HG03565 (cell line): ENCODE data around the gene ETV1.
A peak's percentile ranks its signal among the peaks of the same experiment; 100 is the strongest.

ENCODE experiments used
- ATAC-seq: cut with Tn5 transposase; IDR thresholded peaks from one replicate; pipeline ENCODE4 v1.9.1; 2021; ENCODE audit warnings: mild to moderate bottlenecking, moderate library complexity; ENCODE audit not compliant: unreplicated experiment

Gene ETV1

DNA sequence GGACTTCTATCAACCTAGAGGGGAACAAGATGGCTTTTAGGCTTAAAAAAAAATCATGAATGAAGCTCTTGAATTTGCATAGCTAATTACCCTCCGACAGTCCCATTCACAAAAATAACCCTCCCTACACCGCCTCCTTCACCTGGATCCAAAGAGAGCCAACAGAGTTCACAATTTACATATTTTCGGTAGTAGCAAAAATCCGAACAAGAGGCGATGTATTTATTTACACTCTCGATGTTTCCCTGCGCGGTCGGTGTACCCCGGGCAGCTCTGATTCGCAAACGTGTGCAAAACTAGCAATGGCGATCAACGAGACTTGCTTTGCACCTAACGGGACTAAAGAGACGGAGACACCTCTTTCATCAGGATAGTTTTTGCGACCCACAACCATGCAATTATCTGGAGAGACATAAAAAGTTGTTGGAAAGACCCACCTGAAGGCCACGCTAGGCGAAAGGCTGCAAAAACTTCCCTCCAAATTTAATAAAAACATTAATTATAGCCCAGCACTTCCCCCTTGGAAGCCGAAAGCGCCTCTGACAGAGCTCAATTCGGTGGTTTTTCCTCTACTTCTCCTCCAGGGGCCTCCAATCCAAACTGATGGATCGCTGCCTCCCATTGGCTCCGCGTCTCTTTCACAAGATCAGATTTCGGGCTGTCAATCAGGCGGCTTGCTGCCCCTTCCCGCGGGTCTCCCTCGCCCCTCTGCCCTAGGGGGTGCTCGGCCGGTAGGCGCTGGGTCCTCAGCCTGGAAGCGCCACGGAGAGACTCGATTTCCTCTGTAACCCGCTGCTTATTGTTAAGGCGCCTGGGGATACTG is at the start of gene ETV1:
Gene ETV1, minus strand, starts transcription at position 541 of the 823 bp plus-strand sequence. CDS start 614 bp downstream, outside the sequence.
- no peak for ATAC-seq

DNA sequence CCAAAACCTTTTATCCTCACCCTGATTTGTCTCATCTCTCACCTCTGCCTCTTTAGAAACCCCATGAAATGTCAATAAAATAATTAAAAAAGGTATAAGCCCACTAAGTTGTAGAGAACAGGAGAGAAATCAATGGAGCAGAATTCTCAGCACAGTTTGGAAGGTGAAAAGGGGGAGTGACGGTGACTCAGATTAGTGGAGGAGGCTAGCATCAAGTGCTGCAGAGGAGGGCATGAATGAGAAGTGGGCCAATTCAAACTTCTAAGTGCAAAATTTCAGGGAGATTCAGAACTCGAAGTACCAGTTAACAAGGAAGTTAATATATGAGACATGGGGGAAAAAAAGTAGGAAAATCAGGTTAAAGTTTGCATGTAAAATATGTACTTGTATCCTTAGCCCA is 34.9 kb upstream of the ETV1 start:
- ATAC-seq: no peak

DNA sequence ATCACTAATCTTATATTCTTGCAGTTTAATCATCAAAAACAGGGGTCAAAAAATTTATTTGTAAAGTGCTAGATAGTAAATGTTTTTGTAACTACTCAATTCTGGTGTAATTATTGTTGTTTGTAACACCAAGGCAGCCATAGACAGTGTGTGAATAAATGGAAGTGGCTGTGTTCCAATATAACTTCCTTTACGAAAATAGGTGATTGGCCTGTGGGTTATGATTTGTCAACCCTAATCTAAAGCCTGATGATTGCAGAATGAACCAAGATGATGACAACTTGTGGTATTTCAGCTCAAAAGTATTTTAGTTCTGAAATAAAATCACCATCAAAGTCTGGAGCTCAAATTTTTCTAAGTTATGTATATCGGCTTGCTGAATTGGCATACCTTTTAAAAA is 34.4 kb upstream of the ETV1 start:
- no peak for ATAC-seq

DNA sequence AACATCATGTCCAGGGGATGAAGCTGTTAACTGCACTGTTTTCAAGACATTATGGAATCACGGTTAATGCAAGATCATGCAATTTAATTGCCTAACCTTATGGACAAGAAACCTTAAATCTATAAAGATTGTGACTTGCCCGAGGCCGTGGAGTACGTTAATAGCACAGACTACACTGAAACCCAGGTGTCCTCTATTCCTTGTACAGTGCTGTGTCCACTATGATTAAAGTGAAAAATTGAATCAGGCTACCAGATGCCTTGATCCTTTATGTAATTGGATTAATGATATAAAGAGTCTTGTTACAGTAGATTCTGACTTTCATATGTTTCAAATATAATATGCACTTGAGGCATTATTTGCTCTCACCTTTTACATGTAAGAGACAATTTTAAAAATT is 33.9 kb upstream of the ETV1 start:
- ATAC-seq: no peak

DNA sequence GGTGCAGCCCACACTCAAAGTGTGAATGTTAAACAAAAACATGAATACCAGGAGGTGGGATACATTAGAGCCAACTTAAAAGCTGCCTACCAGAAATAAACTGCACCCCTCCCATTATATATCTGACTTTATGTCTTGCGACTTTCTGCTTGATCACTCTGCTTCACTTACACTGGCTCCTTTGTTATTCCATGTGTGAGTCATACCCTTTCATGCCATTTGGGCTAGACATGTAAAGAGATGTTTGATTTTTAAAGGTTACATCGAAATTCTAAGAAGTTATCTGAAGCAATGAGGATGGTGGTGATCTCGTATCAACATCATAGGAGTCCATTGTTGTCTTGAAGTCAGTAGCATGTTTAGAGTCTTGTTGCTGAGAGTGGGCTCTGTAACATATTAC is 31.6 kb upstream of the ETV1 start:
- no peak for ATAC-seq

DNA sequence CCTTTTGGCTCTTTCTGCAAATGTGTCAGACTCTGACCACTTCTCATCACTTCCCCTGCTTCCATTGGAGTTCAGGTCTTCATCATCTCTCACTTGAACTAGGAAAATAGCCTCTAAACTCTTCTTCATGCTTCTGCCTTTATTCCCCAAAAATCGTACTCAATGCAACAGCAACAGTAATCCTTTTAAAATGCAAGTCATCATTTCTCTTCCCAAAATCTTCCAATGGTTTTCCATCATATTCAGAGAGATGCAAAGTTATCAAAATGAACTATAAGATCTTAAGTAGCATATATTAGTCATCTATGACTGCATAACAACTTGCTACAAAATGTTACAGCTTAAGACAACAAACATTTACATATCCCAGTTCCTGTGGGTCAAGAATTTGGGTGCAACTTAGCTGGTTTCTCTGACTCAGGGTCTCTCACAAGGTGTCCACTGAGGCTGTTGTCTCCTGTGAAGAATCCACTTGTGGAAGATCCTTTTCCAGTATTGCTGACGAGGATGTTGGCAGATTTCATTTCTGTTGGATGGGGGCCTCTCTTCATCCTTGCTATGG is 31.0 kb upstream of the ETV1 start:
- ATAC-seq: no peak

DNA sequence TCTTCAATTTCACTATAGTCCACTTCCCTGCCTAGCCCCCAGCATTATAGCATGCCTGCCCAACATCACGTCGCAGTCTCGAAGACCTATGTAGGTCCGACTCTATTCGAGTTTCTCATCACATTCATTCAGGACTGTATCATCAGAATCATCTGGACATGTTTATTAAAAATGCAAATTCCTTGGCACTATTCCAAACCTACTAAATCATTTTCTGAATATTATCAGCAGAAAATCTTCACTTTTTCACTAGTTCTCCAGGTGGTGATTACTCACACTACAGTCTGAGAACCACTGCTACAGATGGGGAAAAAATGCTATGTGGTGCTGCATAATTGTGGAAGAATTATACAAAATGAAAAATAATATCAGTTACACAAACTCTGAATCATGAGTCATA is 29.3 kb upstream of the ETV1 start:
- no peak for ATAC-seq

DNA sequence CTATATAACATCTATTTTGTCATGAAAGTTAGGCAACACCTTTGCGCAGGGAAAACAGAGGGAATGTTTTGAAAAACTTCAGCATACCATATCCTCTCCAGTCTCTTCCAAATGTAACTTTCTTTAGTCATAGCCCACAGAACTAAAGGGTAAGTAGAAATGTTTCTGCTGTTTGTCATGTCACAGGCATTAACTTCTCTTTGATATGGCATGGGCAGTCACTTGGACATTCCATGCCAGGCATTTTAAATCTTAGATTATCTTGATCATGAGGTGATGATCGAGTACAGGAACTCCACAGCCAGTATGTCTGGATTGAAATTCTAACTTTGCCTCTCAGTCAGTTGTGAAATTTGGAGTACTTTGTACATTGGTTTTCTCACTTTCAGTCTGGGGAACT is 27.5 kb upstream of the ETV1 start:
- no peak for ATAC-seq

DNA sequence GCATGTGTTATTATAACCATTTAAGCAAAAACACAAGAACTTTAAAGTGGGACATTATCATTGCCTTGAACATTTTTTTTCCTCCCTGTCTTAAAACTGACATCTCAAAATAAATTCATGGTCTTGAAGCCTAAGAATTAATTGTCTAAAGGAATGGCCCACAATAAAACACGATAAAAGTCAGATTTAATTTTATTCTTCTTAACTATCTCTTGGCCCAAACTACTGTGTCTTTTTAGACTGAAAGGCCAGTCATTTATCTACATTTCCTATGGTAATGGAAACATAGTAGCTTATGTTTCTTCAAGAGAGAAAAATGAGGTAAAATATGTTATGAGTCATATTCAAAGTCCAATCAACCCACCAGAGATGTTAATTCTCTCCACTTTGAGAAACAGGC is 24.4 kb upstream of the ETV1 start:
- ATAC-seq: no peak

DNA sequence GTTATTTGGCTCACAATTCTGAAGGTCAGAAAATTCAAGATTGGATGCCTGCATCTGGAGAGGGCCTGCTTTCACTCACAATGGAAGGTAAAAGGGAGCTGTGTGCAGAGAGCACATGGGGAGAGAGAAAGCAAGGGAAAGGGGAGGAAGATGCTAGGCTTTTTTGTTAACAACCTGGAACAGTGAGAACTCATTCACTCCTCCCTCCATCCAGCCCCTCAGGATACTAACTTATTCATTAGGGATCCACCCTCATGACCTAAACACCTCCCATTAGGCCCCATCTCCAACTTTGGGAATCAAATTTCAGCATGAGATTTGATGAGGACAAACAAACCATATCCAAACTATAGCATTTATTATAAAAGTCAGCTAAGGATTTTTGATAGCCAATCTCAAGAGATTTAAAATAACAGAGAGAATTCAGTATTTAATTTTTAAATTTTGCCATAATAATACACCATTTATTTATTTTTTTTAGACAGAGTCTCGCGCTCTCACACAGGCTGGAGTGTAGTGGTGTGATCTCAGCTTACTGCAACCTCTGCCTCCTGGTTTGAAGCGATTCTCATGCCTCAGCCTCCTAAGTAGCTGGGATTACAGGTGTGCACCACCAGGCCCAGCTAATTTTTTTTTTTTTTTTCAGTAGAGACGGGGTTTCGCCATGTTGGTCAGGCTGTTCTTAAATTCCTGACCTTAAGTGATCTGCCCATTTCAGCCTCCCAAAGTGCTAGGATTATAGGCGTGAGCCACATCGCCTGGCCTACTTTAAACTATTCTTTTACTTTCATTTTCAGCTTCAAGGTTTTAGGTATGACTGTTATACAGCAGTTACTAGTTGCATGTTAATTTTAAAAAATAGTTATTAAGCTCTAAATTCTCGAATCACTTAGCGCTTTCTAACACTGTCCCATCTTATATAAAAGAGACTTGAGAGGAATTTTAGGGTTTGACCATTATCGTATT is 20.3 kb upstream of the ETV1 start:
- ATAC-seq: no peak

DNA sequence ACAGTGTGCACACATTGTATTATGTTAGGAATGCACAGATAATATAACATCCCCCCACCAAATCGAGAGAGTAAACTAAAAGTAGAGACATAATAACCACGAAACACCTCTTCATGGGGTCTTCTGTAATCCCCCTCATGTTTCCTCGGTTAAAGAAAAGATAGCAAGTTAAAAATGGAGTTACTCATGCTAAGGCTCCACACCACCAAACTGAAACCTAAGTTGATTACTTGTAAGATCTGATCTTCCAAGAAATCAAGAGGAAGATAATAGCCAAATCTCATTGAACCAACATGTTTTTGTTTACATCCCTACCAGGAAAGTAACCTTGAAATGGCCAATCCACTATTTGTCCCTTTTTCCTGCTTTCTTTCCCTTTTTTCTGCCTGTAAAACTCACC is 11.7 kb upstream of the ETV1 start:
- ATAC-seq: no peak

DNA sequence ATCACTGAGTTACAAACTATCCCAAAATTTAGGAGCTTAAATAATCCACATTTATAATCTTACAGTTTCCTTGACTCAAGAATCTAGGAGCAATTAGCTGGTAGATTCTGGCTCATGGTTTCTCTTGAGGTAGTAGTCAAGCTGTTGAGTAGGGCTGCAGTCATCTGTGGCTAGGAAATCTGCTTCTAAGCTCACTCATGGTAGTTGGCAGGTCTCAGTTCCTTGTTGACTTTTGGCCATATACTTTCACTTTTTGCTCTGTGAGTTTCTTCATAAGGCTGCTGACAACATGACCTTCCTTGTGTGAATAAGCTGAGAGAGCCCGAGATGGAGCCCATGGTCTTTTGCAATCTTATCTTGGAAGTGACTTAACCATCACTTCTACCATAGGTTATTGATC is 10.8 kb upstream of the ETV1 start:
- ATAC-seq: no peak

DNA sequence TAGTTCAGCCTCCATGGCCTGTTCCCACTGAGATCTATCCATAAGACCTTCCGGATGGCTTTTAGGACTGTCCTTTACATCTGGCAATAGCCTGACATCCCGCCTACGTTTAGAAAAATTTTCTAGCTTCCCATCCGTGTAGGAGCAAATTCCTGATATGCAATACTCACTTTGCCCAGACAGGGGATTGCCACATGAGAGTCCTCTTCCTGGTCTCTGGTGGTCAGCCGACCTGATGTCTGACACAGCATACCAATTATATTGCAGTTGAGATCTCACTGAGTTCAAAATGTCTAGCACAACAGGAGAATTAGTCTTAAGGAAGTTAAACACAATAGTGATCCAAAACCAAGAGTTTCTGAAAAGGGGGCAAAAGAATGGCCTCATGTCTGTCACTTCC is 9.4 kb upstream of the ETV1 start:
- ATAC-seq: no peak

DNA sequence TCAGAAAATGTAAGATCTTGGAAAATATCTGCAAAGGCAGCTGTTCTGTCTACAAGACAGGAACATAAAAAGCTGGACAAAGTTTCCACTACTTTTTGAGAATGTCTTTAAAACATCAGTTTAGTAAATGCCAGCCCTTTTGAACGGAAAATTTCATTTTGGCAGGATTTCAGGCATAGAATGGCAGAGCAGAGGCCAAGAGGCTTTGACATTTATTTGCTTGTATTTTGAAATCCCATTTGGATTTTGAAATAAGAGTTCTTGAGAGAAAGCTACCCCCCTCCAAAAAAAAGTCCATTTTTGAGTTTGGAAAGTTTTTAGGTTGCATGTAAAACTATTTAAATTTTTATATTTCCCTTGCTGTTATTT is 3.1 kb upstream of the ETV1 start:
- no peak for ATAC-seq

DNA sequence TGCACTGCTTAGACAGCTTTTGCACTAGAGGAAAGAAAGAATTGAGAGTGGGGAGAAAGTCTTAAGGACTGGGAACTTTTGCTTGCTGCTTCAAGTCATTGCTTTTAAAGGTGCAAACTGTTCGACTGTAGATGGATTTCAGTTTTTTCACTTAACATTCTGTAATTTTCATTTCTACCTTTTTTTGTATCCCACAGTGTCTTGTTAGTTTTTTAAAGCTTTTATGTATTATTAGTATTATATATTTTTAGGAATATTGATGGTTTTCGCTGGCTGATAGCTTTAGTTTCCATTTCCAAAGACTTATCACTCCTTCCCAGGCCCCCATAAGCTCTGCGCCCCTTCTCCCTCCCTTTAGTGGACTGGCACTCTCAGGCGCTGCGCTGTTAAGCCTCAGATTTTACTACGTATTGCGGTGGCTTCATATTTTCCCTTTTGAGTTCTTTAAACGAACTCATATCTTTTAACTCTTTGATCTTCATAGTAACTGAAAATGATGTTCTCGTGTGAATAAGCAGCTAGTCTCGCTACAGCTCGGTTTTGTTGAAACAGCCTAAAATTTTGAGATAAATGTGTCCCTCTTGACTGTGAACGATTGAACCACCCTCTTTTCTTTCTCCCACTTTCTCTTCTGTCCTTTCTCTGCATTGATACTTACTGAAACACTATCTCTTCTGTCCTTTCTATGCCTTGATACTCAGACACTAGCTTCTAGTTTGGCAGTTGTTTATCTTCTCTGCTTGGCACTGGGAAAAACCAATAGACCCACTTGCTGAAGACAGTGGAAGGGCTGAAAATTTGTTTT is 2.5 kb upstream of the ETV1 start:
- ATAC-seq: no peak

DNA sequence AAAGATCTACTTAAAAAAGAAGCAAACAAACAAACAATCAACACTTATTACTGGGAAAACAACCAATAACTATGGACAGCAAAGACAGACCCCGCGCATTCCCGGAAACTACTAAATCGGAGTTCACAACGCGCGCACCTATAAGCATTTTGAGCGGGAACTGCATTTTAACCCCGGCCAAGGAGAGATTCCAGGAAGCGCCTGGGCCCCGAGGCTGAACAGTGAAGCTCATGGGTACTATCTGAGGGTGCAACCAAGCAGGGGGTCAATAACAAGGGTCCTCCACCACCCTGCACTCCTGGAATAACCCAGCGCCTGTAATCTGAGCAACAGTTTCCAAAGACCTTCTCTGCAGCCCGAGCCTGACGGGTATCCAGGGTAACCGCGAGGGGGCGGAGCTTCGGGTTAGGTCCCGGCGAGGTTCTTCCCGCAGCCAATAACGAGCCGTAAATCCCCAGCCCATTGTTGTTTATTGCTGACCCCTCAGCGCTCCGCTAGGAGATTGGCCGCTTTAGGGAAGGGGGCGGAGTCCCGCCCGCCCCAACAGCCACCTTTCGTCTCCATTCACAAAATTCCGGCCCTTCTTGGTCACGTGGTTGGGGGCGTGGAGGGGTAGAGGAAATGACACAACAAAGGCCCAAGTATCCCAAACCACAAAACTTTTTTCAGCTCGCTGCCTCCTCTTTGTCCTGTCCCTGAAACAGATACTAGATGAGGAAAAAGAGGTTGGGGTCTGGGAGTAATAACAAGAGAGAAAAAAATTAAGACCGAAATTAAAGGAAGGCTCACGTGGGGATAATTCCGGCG is 1.7 kb upstream of the ETV1 start:
- peak; percentile 75 for ATAC-seq

DNA sequence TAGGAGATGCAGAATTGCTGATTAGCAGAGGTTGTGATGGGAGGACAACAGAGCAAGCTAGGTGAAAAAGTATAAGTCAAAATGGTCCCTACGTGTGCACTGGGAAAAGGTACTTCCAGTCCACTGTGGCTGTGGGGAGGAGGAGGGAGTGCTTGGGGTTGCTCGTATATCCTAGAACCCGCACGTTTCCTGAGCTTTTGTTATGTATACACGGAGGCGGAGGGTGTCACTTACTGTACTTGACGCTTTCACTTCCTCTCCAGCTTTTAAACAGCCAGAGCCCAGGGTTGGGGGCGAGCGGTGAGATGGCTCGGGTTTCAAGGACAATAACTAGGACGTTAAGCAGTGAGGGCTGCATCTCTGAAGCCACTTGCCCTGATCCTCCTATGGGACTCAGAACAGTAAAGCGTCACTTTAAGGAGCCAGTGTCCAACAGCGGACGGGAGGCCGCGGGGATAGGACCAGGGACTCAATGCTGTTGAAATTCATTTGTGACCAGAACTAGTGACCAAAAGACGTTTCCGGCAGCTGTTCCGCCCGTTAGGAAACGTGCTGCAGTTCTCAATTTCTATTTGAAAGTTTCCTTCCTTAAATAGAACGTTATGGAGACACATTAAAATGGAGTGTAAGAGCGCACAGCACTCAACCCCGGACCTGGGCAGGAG is 985 bp upstream of the ETV1 start:
- peak; percentile 48 for ATAC-seq

DNA sequence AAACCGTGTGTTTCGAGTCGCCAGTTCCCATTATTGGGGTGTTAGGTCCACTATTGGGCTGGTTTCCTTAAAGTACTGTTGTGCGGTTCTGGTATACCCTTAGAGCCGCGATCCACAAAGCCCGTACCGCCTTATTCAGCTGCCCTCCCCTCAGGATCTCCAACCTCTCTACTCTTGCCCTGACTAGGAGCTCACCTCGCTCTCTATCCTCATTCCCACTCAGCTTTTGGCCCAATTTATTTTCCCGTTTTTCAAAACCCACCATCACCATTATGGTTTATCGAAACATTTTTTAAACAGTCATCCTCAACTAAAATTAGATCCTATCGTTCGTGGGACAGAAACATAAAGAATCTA is 461 bp upstream of the ETV1 start:
- ATAC-seq: no peak

DNA sequence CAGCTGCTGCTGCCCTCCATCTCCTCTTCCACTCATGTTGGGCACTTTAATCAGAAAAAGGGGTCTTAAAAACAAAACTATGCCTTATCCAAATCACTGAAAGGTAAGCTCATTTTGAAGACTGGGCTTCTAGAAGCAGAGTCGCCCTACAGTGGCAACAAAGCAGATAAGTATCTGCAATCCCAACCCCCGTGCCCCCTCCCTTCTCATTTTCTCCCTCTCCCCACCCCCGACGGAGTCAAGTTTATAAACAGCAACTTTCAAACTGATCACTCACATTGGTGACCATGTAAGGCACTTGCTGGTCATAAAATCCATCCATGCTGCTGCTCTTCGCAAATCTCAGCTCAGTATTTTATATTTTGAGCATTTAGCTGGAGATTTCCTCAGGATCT is 738 bp downstream of the ETV1 start:
- ATAC-seq: no peak

DNA sequence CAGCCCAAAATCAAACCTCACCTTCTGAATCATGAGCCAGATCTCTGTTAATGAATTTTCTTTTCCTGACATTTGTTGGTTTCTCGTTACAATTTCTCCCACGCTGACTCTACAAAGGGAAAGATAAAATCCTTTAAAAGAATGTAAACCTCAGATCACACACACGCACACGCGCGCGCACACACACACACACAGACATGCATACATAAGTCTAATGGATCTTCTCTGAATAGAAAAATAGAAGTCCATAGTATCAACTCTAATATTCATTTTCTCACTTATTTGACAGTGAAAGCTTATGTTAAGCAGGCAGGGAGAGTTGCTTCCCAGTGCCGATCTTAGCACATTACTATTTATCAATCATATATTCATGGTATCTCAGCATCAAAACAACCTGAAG is 1.4 kb downstream of the ETV1 start:
- ATAC-seq: no peak
